Keratinocyte (primary cell): ENCODE data around the gene RANBP10. TPM values are rescaled to one million over a fixed set of nuclear protein-coding genes. Genes with fewer than 3 reads are reported as not detected.

Experiments
- DNase-seq: peaks from one replicate; pipeline ENCODE4 v3.0.0-alpha.2; 2011; ENCODE audit warnings: low read depth, missing footprints, low spot score
- FAIRE-seq: peaks from 2 replicates; lab custom pipeline; 2011; peaks lifted over from hg19 to GRCh38; lab: Jason Lieb, UNC
- H2AFZ ChIP-seq: 2 replicates; pipeline ENCODE4 v1.6.0; 2012; ENCODE audit warnings: low read length, control low read depth, inconsistent platforms; ENCODE audit not compliant: control insufficient read depth
- H3K27ac ChIP-seq: 2 replicates; pipeline ENCODE4 v1.5.1; 2011; ENCODE audit warnings: low read length; ENCODE audit not compliant: control insufficient read depth, insufficient read depth
- H3K27me3 ChIP-seq: 3 replicates; pipeline ENCODE4 v1.6.0; 2011; ENCODE audit warnings: low read length; ENCODE audit not compliant: control insufficient read depth, insufficient read depth; ENCODE audit errors: extremely low read depth
- H3K36me3 ChIP-seq, 2 experiments: 2 replicates in 1 of 2; 3 replicates in 1 of 2; pipeline ENCODE4 v1.5.1; 2011; ENCODE audit warnings: low read length in 2 of 2, mild to moderate bottlenecking in 1 of 2; ENCODE audit not compliant: control insufficient read depth in 2 of 2, insufficient read depth in 2 of 2; ENCODE audit errors: extremely low read depth in 1 of 2
- H3K4me1 ChIP-seq: 3 replicates; pipeline ENCODE4 v1.5.1; 2011; ENCODE audit warnings: low read length; ENCODE audit not compliant: control insufficient read depth, insufficient read depth; ENCODE audit errors: extremely low read depth
- H3K4me2 ChIP-seq: 3 replicates; pipeline ENCODE4 v1.6.0; 2011; ENCODE audit warnings: low read depth, low read length; ENCODE audit not compliant: control insufficient read depth, insufficient read depth; ENCODE audit errors: extremely low read depth
- H3K4me3 ChIP-seq, 3 experiments: fragments of 200-600 bp in 1 of 3; sonication (generic) in 1 of 3; 2 replicates in 2 of 3; 3 replicates in 1 of 3; pipeline ENCODE4 v1.5.1; 2011 to 2016; ENCODE audit warnings: low read length in 3 of 3, mild to moderate bottlenecking in 3 of 3, control low read depth in 2 of 3, inconsistent platforms in 1 of 3, low read depth in 1 of 3, mixed read lengths in 1 of 3, mixed run types in 1 of 3, moderate library complexity in 1 of 3; ENCODE audit not compliant: control insufficient read depth in 2 of 3, insufficient read depth in 2 of 3; ENCODE audit errors: extremely low read depth in 1 of 3
- H3K79me2 ChIP-seq: 2 replicates; pipeline ENCODE4 v1.6.0; 2012; ENCODE audit warnings: low read length; ENCODE audit not compliant: control insufficient read depth, insufficient read depth
- H3K9ac ChIP-seq: 3 replicates; pipeline ENCODE4 v1.6.0; 2011; ENCODE audit warnings: low read length; ENCODE audit not compliant: control insufficient read depth, insufficient read depth; ENCODE audit errors: extremely low read depth
- H3K9me1 ChIP-seq: 3 replicates; pipeline ENCODE4 v1.6.0; 2011; ENCODE audit warnings: low read length; ENCODE audit not compliant: control insufficient read depth, insufficient read depth; ENCODE audit errors: extremely low read depth
- H3K9me3 ChIP-seq: 2 replicates; pipeline ENCODE4 v1.5.1; 2012; ENCODE audit warnings: low read depth, low read length; ENCODE audit not compliant: control insufficient read depth
- H4K20me1 ChIP-seq: 3 replicates; pipeline ENCODE4 v1.6.0; 2011; ENCODE audit warnings: low read length; ENCODE audit not compliant: control insufficient read depth, insufficient read depth; ENCODE audit errors: extremely low read depth
- EZH2 ChIP-seq: IDR thresholded peaks from one replicate; pipeline ENCODE4 v1.6.1; 2012; ENCODE audit warnings: inconsistent platforms, mild to moderate bottlenecking, low read length, moderate library complexity
- dilution Hi-C: fragments of 300-500 bp; cut with MboI; formaldehyde crosslinking; loops from one replicate; pipeline ENCODE4 v1.7.0; 2020; ENCODE audit warnings: low sequenced_read_pairs; ENCODE audit not compliant: extremely low pct_ligation_motif_present
- polyA plus RNA-seq, 5 experiments: library from polyadenylated mRNA; depleted of rRNA in 3 of 5; stranded (reverse) in 3 of 5; stranded (forward) in 1 of 5; unstranded in 1 of 5; fragments of >200 nt; gene quantifications; 1 replicate in 1 of 5; 2 replicates in 3 of 5; 3 replicates in 1 of 5; pipeline versions ENCODE4 v1.2.1 to v1.2.3, GENCODE V29; 2011 to 2012; ENCODE audit warnings: missing spikeins in 2 of 5, low read depth in 1 of 5, low replicate concordance in 1 of 5
- TF ChIP-seq, protein P1 (sequence below), 3 experiments: IDR thresholded peaks in 1 of 3; conservative IDR thresholded peaks in 1 of 3; optimal IDR thresholded peaks in 1 of 3; 2 replicates in 2 of 3; 3 replicates in 1 of 3; pipeline versions ENCODE3 to v1.5.1; 2011; ENCODE audit warnings: low read length in 3 of 3, mild to moderate bottlenecking in 3 of 3, moderate library complexity in 2 of 3, control low read depth in 1 of 3, inconsistent platforms in 1 of 3; ENCODE audit not compliant: insufficient read depth in 2 of 3; ENCODE audit errors: extremely low read depth in 1 of 3

RANBP10 gene
- polyA plus RNA-seq, 1 donor (not counting 4 experiments of a cell fraction or from before 2014, with no cell fraction given), result 9.5 TPM

DNA sequence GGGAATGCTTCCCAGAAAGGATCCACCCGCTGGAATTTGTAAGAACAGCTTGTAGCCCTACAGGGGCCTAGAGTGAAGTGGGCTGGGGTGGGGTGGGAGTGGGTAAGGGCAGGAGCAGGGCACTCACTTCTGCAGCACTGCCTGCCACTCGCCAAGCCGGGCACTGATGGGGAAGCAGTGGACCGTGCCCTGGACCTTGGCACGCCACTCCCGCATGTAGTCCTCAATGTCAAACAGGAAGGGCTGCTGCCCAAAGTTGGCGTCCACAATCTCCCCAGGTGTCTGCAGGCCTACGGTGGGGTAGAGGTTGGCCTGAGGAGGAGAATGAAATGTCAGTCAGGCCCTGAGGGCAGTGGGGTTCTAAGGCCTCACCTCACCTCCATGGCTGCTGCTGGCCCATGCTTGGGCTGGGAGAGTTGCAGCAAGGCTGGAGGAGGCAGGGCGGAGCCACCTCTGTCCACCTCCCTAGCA lies 71.6 kb downstream of the RANBP10 start:
- Histone ChIP-seq H3K4me3 (no peak overlapping the region), H3K36me3 (peaks cover 16 to 19% of the 10 kb centered on the region in 2 experiments), H3K4me2 (no peak overlapping the region), H3K4me1 (no peaks in the 10 kb centered on the region), H3K79me2 (no peaks in the 10 kb centered on the region), H3K9me3 (no peaks in the 10 kb centered on the region), H3K27ac (no peak overlapping the region), H3K9ac (no peak overlapping the region), H3K27me3 (no peaks in the 10 kb centered on the region), H4K20me1 (no peaks in the 10 kb centered on the region), H3K9me1 (no peaks in the 10 kb centered on the region), H2AFZ (no peak overlapping the region)
- dilution Hi-C loops, result no loop called here
- no peak for DNase-seq
- no peak for FAIRE-seq
- TF ChIP-seq, protein P1, sequence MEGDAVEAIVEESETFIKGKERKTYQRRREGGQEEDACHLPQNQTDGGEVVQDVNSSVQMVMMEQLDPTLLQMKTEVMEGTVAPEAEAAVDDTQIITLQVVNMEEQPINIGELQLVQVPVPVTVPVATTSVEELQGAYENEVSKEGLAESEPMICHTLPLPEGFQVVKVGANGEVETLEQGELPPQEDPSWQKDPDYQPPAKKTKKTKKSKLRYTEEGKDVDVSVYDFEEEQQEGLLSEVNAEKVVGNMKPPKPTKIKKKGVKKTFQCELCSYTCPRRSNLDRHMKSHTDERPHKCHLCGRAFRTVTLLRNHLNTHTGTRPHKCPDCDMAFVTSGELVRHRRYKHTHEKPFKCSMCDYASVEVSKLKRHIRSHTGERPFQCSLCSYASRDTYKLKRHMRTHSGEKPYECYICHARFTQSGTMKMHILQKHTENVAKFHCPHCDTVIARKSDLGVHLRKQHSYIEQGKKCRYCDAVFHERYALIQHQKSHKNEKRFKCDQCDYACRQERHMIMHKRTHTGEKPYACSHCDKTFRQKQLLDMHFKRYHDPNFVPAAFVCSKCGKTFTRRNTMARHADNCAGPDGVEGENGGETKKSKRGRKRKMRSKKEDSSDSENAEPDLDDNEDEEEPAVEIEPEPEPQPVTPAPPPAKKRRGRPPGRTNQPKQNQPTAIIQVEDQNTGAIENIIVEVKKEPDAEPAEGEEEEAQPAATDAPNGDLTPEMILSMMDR (optimal IDR thresholded peaks at IDR 0.05 in 1 of 3, IDR thresholded peaks at IDR 0.05 in 1 of 3, conservative IDR thresholded peaks at IDR 0.05 in 1 of 3; ENCODE audit: extremely low read depth in 1 of 3, insufficient read depth in 2 of 3, low read length in 3 of 3), result no peak
- TF ChIP-seq EZH2, result no peak

DNA sequence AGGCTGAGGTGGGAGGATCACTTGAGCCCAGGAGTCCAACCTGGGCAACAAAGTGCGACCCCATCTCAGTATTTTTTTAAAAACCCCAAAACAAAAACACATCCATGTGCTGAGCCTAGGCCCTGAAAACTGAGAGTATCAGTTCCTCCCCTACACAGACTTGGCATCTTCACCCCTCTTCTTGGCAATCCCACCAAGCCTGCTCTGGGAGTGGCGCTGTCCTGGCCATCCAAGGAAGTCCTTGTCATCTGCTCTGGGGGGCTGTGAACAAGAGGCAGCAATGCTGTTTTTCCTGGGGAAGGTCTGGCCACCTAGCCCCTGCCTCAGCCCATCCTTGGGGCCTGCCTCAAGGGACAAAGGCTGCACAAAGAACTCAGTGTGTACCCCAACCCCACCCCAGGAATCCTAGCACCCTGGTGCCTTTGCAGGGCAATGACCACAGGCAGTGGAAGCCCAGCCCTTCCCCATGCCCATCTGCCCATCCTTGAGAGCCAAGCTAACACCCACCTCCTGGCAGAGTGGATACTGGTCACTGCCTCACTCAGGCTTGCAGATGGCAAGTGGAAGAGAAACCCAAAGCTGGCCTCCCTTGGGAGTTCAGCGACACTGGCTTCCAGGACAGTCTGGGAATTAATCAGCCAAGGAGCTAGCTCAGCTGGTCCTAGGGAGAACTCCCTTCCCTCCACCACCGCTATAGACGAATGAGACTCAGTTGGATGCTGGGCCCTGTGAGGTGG lies 72.5 kb downstream of the RANBP10 start:
- Histone ChIP-seq H3K79me2 (no peaks in the 10 kb centered on the region), H3K27me3 (no peaks in the 10 kb centered on the region), H2AFZ (no peak overlapping the region), H3K27ac (no peak overlapping the region), H3K4me3 (no peak overlapping the region), H3K36me3 (peaks cover 16 to 26% of the 10 kb centered on the region in 2 experiments), H3K9ac (no peak overlapping the region), H3K9me3 (no peaks in the 10 kb centered on the region), H3K9me1 (no peaks in the 10 kb centered on the region), H4K20me1 (no peaks in the 10 kb centered on the region), H3K4me2 (no peak overlapping the region), H3K4me1 (no peaks in the 10 kb centered on the region)
- TF ChIP-seq EZH2, result no peak
- DNase-seq, result no peak
- no peak for FAIRE-seq
- dilution Hi-C loops, result no loop called here
